ENCODE data around the gene TRIM67. TPM values are rescaled to one million over a fixed set of nuclear protein-coding genes. Genes with fewer than 3 reads are reported as not detected.

Gene TRIM67
- total RNA-seq, 3 donors from 2014 or later (not counting 1 experiment from before 2014, with no cell fraction given): not detected

DNA sequence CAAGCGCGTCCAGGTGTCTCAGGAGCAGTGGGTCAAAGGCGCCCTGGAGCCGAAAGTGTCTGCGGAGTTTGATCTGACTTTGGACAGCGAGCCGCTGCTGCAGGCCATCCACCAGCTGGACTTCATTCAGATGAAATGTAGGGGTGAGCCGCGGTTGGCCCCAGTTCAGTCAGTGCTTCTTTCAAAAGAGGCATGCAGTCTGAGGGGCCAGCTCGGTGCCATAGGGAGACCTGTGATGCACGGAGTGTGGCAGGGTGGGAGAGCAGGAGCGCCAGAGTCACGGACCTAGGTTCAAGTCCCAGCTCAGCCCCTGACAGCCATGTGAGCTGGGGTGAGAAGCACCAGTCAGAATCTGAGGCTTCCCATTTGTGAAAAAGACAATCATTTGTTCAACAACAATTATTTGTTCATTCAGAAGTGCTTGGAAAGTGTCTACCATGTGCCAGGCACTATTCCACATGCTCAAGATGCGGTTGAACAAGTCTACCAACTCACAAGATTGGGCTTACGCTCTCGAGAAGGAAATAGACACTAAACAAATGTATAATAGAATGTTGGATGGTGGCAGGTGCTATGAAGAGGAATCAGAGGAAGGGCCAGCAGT lies 39.6 kb downstream of the TRIM67 start:
- H3K4me3 Mint-ChIP-seq: no peak overlapping the region
- ATAC-seq: no peak

DNA sequence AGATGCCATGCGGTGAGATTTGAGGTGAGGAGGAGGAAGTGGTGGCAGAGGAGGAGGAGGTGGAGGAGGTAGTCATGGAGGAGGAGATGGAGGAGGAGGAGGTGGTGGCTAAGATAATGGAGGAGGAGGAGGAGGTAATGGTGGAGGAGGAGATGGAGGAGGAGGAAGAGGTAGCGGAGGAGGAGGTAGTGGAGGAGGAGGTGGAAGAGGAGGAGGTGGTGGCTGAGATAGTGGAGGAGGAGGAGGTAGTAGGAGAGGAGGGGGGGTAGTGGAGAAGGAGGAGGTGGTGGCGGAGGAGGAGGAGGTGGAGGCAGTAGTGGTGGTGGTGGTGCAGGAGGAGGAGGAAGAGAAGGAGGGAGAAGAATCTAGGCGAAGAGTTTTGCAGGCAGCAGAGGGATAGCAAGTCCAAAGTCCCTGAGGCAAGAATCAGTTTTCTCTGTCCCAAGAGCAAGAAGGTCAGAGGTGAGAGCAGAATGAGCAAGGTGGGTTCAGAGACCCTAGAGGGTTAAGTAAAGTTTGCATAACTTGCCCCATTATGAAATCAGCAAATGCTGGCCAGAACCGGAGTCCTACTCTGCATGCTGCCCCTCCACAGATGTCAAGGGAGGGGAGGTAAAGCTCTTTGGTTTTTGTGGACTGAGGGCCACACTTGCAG lies 40.2 kb downstream of the TRIM67 start:
- Histone ChIP-seq H3K4me3 (ENCODE audit: low read length) (no peak overlapping the region), H3K27ac (ENCODE audit: low read length) (no peak overlapping the region), H3K4me1 (ENCODE audit: control insufficient read depth, insufficient read depth, low read length) (peaks cover 9% of the 10 kb centered on the region), H3K9me3 (ENCODE audit: control insufficient read depth, insufficient read depth, low read length) (no peaks in the 10 kb centered on the region), H3K27me3 (ENCODE audit: control insufficient read depth, insufficient read depth, low read length) (no peaks in the 10 kb centered on the region), H3K36me3 (ENCODE audit: control insufficient read depth, insufficient read depth, low read length) (no peaks in the 10 kb centered on the region)
- H3K27me3 Mint-ChIP-seq (ENCODE audit: low read depth in 2 of 2): peaks cover 6 to 36% of the 10 kb centered on the region in 2 donors
- no peak for DNase-seq
- intact Hi-C loops (cut with micrococcal nuclease): no loop called here
- H3K4me3 Mint-ChIP-seq: no peak overlapping the region
- no peaks in the 10 kb centered on the region for H3K9me3 Mint-ChIP-seq
- no peak for ATAC-seq
- TF ChIP-seq, protein P1, sequence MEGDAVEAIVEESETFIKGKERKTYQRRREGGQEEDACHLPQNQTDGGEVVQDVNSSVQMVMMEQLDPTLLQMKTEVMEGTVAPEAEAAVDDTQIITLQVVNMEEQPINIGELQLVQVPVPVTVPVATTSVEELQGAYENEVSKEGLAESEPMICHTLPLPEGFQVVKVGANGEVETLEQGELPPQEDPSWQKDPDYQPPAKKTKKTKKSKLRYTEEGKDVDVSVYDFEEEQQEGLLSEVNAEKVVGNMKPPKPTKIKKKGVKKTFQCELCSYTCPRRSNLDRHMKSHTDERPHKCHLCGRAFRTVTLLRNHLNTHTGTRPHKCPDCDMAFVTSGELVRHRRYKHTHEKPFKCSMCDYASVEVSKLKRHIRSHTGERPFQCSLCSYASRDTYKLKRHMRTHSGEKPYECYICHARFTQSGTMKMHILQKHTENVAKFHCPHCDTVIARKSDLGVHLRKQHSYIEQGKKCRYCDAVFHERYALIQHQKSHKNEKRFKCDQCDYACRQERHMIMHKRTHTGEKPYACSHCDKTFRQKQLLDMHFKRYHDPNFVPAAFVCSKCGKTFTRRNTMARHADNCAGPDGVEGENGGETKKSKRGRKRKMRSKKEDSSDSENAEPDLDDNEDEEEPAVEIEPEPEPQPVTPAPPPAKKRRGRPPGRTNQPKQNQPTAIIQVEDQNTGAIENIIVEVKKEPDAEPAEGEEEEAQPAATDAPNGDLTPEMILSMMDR (IDR thresholded peaks at IDR 0.05): no peak
- H3K27ac Mint-ChIP-seq: no peak overlapping the region
- H3K36me3 Mint-ChIP-seq: no peaks in the 10 kb centered on the region
- peaks cover 5 to 6% of the 10 kb centered on the region in 2 donors for H3K4me1 Mint-ChIP-seq
- WGBS (ENCODE audit: insufficient coverage): 53% methylated on average over 5 of the region's 5 CpGs

More for the DNA sequence above, 39.6 kb downstream of the TRIM67 start:
- intact Hi-C loops (cut with micrococcal nuclease): no loop called here
- H3K27me3 ChIP-seq (ENCODE audit: control insufficient read depth, insufficient read depth, low read length): no peaks in the 10 kb centered on the region
- WGBS (ENCODE audit: insufficient coverage): 87% methylated on average over 16 of the region's 16 CpGs
- no peaks in the 10 kb centered on the region for H3K36me3 Mint-ChIP-seq
- no peak overlapping the region for H3K4me3 ChIP-seq (ENCODE audit: low read length)
- H3K27ac ChIP-seq (ENCODE audit: low read length): no peak overlapping the region
- no peaks in the 10 kb centered on the region for H3K36me3 ChIP-seq (ENCODE audit: control insufficient read depth, insufficient read depth, low read length)
- peaks cover 9% of the 10 kb centered on the region for H3K4me1 ChIP-seq (ENCODE audit: control insufficient read depth, insufficient read depth, low read length)
- H3K9me3 Mint-ChIP-seq: no peaks in the 10 kb centered on the region
- peaks cover 6 to 36% of the 10 kb centered on the region in 2 donors for H3K27me3 Mint-ChIP-seq (ENCODE audit: low read depth in 2 of 2)
- DNase-seq: no peak
- peaks cover 5 to 6% of the 10 kb centered on the region in 2 donors for H3K4me1 Mint-ChIP-seq
- no peak overlapping the region for H3K27ac Mint-ChIP-seq
- TF ChIP-seq, protein P1 (IDR thresholded peaks at IDR 0.05): no peak
- no peaks in the 10 kb centered on the region for H3K9me3 ChIP-seq (ENCODE audit: control insufficient read depth, insufficient read depth, low read length)

DNA sequence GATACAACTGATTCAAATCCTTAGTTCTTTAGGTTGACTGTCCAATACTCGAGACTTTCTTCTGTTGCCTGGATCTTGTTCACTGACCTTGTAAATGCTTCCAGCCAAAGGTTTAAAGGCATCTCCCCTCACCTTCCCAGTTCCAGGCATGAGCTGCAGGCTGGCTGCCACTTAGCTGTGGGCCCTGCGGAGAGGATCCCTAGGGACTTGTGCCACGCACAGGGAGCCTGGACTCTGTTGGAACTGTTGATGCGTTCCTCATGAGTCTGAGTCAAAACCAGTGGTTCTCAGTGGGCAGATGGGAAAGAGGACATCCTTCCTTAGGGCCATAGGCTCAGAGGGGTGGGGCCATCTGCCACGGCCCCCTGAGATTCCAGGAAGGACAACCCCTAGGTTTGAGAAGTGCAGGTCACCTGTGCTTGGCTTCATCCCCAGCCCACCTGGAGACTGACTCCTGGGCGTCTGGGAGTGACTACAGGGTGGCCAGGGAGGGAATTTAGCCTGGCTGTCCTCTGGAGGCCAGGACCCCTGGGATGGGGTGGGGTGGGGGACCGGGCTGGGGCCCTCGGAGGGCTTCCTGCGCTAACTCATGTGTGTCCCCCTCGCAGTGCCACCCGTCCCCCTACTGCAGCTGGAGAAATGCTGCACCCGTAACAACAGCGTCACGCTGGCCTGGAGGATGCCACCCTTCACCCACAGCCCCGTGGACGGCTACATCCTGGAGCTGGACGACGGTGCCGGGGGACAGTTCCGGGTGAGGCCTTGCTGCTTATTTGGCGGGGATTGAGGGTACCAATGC lies 41.6 kb downstream of the TRIM67 start:
- Histone ChIP-seq H3K36me3 (ENCODE audit: control insufficient read depth, insufficient read depth, low read length) (no peaks in the 10 kb centered on the region), H3K27ac (ENCODE audit: low read length) (no peak overlapping the region), H3K9me3 (ENCODE audit: control insufficient read depth, insufficient read depth, low read length) (no peaks in the 10 kb centered on the region), H3K27me3 (ENCODE audit: control insufficient read depth, insufficient read depth, low read length) (no peaks in the 10 kb centered on the region), H3K4me1 (ENCODE audit: control insufficient read depth, insufficient read depth, low read length) (peaks cover 9% of the 10 kb centered on the region), H3K4me3 (ENCODE audit: low read length) (no peak overlapping the region)
- 86% methylated on average over 21 of the region's 21 CpGs for WGBS (ENCODE audit: insufficient coverage)
- no peaks in the 10 kb centered on the region for H3K9me3 Mint-ChIP-seq
- no peak for DNase-seq
- no peak overlapping the region for H3K27ac Mint-ChIP-seq
- H3K27me3 Mint-ChIP-seq (ENCODE audit: low read depth in 2 of 2): peaks cover 6 to 36% of the 10 kb centered on the region in 2 donors
- TF ChIP-seq, protein P1 (IDR thresholded peaks at IDR 0.05): no peak
- ATAC-seq: no peak
- H3K36me3 Mint-ChIP-seq: no peaks in the 10 kb centered on the region
- intact Hi-C loops (cut with micrococcal nuclease): no loop called here
- no peak overlapping the region for H3K4me3 Mint-ChIP-seq
- H3K4me1 Mint-ChIP-seq: peaks cover 5 to 6% of the 10 kb centered on the region in 2 donors

Measured in natural killer cell (primary cell).